Hematopoietic multipotent progenitor cell (in vitro differentiated cells): ENCODE results near the gene MAPK8IP2. TPM values are rescaled to one million over a fixed set of nuclear protein-coding genes. Genes with fewer than 3 reads are reported as not detected.

Experiments used
- total RNA-seq: library from RNA; depleted of rRNA; stranded (reverse); fragments of >200 nt; gene quantifications from one replicate; pipeline ENCODE4 v1.2.3, GENCODE V29; 2012

The MAPK8IP2 gene
- total RNA-seq, 1 donor = 0.27 TPM

Other genes with a start within 250 kb of the MAPK8IP2 start
- 118 TPM for gene SBF1, start 125.8 kb upstream of the MAPK8IP2 start, total RNA-seq
- 0.54 TPM for gene ADM2, start 119.2 kb upstream of the MAPK8IP2 start, total RNA-seq
- not detected for gene MIOX, start 113.9 kb upstream of the MAPK8IP2 start, total RNA-seq
- gene LMF2, start 93.1 kb upstream of the MAPK8IP2 start, total RNA-seq = 65.4 TPM
- gene NCAPH2, start 92.6 kb upstream of the MAPK8IP2 start, total RNA-seq = 38.2 TPM
- 7.3 TPM for gene SCO2, start 75.2 kb upstream of the MAPK8IP2 start, total RNA-seq
- 20.5 TPM for gene TYMP, start 70.8 kb upstream of the MAPK8IP2 start, total RNA-seq
- 1.6 TPM for gene KLHDC7B, start 54.9 kb upstream of the MAPK8IP2 start, total RNA-seq
- gene SYCE3, start 37.9 kb upstream of the MAPK8IP2 start, total RNA-seq = 0.54 TPM
- gene CPT1B, start 22.4 kb upstream of the MAPK8IP2 start, total RNA-seq = 13.2 TPM
- 63.8 TPM for gene CHKB, start 17.9 kb upstream of the MAPK8IP2 start, total RNA-seq
- 24.5 TPM for gene ARSA, start 27.4 kb downstream of the MAPK8IP2 start, total RNA-seq
- gene SHANK3, start 72.0 kb downstream of the MAPK8IP2 start, total RNA-seq = 24.8 TPM
- 2.2 TPM for gene ACR, start 137.4 kb downstream of the MAPK8IP2 start, total RNA-seq
- gene RABL2B, start 182.8 kb downstream of the MAPK8IP2 start, total RNA-seq = 15.6 TPM